ENCODE results near the gene CHDH.

Gene CHDH

GRCh38 chr3:53850895-53851294 is 4.7 kb upstream of the CHDH start:
- DNase-seq: no peak

GRCh38 chr3:53849916-53850315 is 3.7 kb upstream of the CHDH start:
- DNase-seq: no peak

GRCh38 chr3:53846851-53847155 is 584 bp upstream of the CHDH start:
- DNase-seq: no peak

- DNase-seq: no peak
These were observed 412 bp downstream of the CHDH start for GRCh38 chr3:53845881-53846133.

GRCh38 chr3:53845103-53845880 is 927 bp downstream of the CHDH start:
- no peak for DNase-seq

- no peak for DNase-seq
These were observed 1.7 kb downstream of the CHDH start for GRCh38 chr3:53844262-53845102.

- no peak for DNase-seq
These were observed 2.7 kb downstream of the CHDH start for GRCh38 chr3:53843195-53844177.

GRCh38 chr3:53842436-53843194 is 3.6 kb downstream of the CHDH start:
- DNase-seq: no peak

- DNase-seq: no peak
These were observed 4.9 kb downstream of the CHDH start for GRCh38 chr3:53841296-53841695.

GRCh38 chr3:53837331-53837730 is 8.9 kb downstream of the CHDH start:
- no peak for DNase-seq

GRCh38 chr3:53836084-53836872 is 9.9 kb downstream of the CHDH start:
- DNase-seq: no peak

- DNase-seq: no peak
These were observed 11.0 kb downstream of the CHDH start for GRCh38 chr3:53835257-53835656.

- DNase-seq: no peak
These were observed 11.7 kb downstream of the CHDH start for GRCh38 chr3:53834429-53835095.

GRCh38 chr3:53833700-53834099 is 12.5 kb downstream of the CHDH start:
- DNase-seq: no peak

- no peak for DNase-seq
These were observed 13.1 kb downstream of the CHDH start for GRCh38 chr3:53833053-53833645.

- no peak for DNase-seq
These were observed 15.3 kb downstream of the CHDH start for GRCh38 chr3:53830944-53831343.

- no peak for DNase-seq
These were observed 16.6 kb downstream of the CHDH start for GRCh38 chr3:53829605-53830004.

GRCh38 chr3:53828581-53828980 is 17.6 kb downstream of the CHDH start:
- DNase-seq: no peak

- no peak for DNase-seq
These were observed 20.2 kb downstream of the CHDH start for GRCh38 chr3:53826048-53826447.

GRCh38 chr3:53824795-53825194 is 21.4 kb downstream of the CHDH start:
- DNase-seq: no peak

Measured in T-helper 1 cell (primary cell).